Measurements from ENCODE around the gene SERPINB11. TPM values are rescaled to one million over a fixed set of nuclear protein-coding genes. Genes with fewer than 3 reads are reported as not detected.
"Not testable (repeated sequence)": the region's sequence is repeated elsewhere in the genome, so short reads cannot be mapped to it uniquely, and the experiment has no call there.

Gene SERPINB11
- not detected for total RNA-seq
- long read RNA-seq: 0 reads

GRCh38 chr18:63702660-63703059, at the start of gene SERPINB11:
Gene SERPINB11 (plus strand): TSS chr18:63702960. CDS start chr18:63710194, 7,234 bp downstream.
- ATAC-seq: no peak
- no peak for DNase-seq
- intact Hi-C loops (cut with micrococcal nuclease): no loop called here

GRCh38 chr18:63658920-63659319, 43.8 kb upstream of the SERPINB11 start:
- intact Hi-C loops (cut with micrococcal nuclease); ATAC-seq; DNase-seq: not testable (repeated sequence)

GRCh38 chr18:63661750-63662149, 41.0 kb upstream of the SERPINB11 start, which contains the start of gene SERPINB3:
Gene SERPINB3 (minus strand): TSS chr18:63661893. CDS start chr18:63661216, 677 bp downstream.
- intact Hi-C loops (cut with micrococcal nuclease); ATAC-seq; DNase-seq: not testable (repeated sequence)

- DNase-seq (no peak), ATAC-seq (no peak)
- intact Hi-C loops (cut with micrococcal nuclease): no loop called here
Observed at GRCh38 chr18:63664571-63664970, 38.2 kb upstream of the SERPINB11 start.

GRCh38 chr18:63676526-63677323, 26.0 kb upstream of the SERPINB11 start:
- intact Hi-C loops (cut with micrococcal nuclease): no loop called here
- ATAC-seq (no peak), DNase-seq (no peak)

GRCh38 chr18:63677500-63678225, 25.1 kb upstream of the SERPINB11 start:
- ATAC-seq: no peak
- no peak for DNase-seq
- intact Hi-C loops (cut with micrococcal nuclease): no loop called here

GRCh38 chr18:63679820-63680606, 22.7 kb upstream of the SERPINB11 start:
- intact Hi-C loops (cut with micrococcal nuclease): no loop called here
- ATAC-seq: no peak

GRCh38 chr18:63681449-63682340, 21.1 kb upstream of the SERPINB11 start:
- intact Hi-C loops (cut with micrococcal nuclease): no loop called here
- no peak for ATAC-seq
- no peak for DNase-seq

More at GRCh38 chr18:63679820-63680606, 22.7 kb upstream of the SERPINB11 start:
- DNase-seq: no peak

- ATAC-seq (peak; percentile 55), DNase-seq (no peak)
- intact Hi-C loops (cut with micrococcal nuclease): no loop called here
Observed at GRCh38 chr18:63683152-63683551, 19.6 kb upstream of the SERPINB11 start.

GRCh38 chr18:63683890-63684289, 18.9 kb upstream of the SERPINB11 start:
- ATAC-seq: no peak
- intact Hi-C loops (cut with micrococcal nuclease): no loop called here
- DNase-seq: no peak

- intact Hi-C loops (cut with micrococcal nuclease): no loop called here
- ATAC-seq: no peak
- no peak for DNase-seq
Observed at GRCh38 chr18:63684718-63685117, 18.0 kb upstream of the SERPINB11 start.

- no peak for ATAC-seq
- intact Hi-C loops (cut with micrococcal nuclease): no loop called here
- no peak for DNase-seq
Observed at GRCh38 chr18:63686871-63687270, 15.9 kb upstream of the SERPINB11 start.

GRCh38 chr18:63689064-63689463, 13.7 kb upstream of the SERPINB11 start:
- intact Hi-C loops (cut with micrococcal nuclease): no loop called here
- no peak for ATAC-seq
- DNase-seq: no peak

GRCh38 chr18:63697097-63697660, 5.6 kb upstream of the SERPINB11 start:
- ATAC-seq (no peak), DNase-seq (no peak)
- intact Hi-C loops (cut with micrococcal nuclease): no loop called here

GRCh38 chr18:63700501-63700900, 2.3 kb upstream of the SERPINB11 start:
- DNase-seq: no peak
- ATAC-seq: no peak
- intact Hi-C loops (cut with micrococcal nuclease): no loop called here

GRCh38 chr18:63701952-63702351, 808 bp upstream of the SERPINB11 start:
- no peak for DNase-seq
- intact Hi-C loops (cut with micrococcal nuclease): no loop called here
- no peak for ATAC-seq

GRCh38 chr18:63705401-63705800, 2.6 kb downstream of the SERPINB11 start:
- ATAC-seq (no peak), DNase-seq (no peak)
- intact Hi-C loops (cut with micrococcal nuclease): no loop called here

- ATAC-seq (no peak), DNase-seq (no peak)
- intact Hi-C loops (cut with micrococcal nuclease): no loop called here
Observed at GRCh38 chr18:63707816-63708215, 5.1 kb downstream of the SERPINB11 start.
